Measurements from ENCODE around the gene OR2D3.
"Not testable (repeated sequence)": the region's sequence is repeated elsewhere in the genome, so short reads cannot be mapped to it uniquely, and the experiment has no call there.

Gene OR2D3

GRCh38 chr11:6895010-6895409, 25.8 kb upstream of the OR2D3 start:
- no peaks in the 10 kb centered on the region for H3K27me3 ChIP-seq
- H3K4me2 ChIP-seq, result no peak overlapping the region
- H3K9me3 ChIP-seq, result no peaks in the 10 kb centered on the region
- H3K4me3 ChIP-seq, result no peak overlapping the region
- TF ChIP-seq Cebpa-rat (IDR thresholded peaks at IDR 0.05), result no peak
- H3K36me3 ChIP-seq, result no peaks in the 10 kb centered on the region
- no peak overlapping the region for H3K27ac ChIP-seq
- H4K20me1 ChIP-seq, result no peaks in the 10 kb centered on the region
- H3K4me1 ChIP-seq, result no peaks in the 10 kb centered on the region
- H3K9ac ChIP-seq, result no peak overlapping the region

- Histone ChIP-seq H3K27me3 (no peaks in the 10 kb centered on the region), H3K4me2 (no peak overlapping the region), H4K20me1 (no peaks in the 10 kb centered on the region), H3K36me3 (no peaks in the 10 kb centered on the region), H3K9me3 (no peaks in the 10 kb centered on the region), H3K4me3 (no peak overlapping the region), H3K27ac (no peak overlapping the region), H3K4me1 (no peaks in the 10 kb centered on the region), H3K9ac (no peak overlapping the region)
- no peak for TF ChIP-seq Cebpa-rat (IDR thresholded peaks at IDR 0.05)
Measured at GRCh38 chr11:6898911-6899310, 21.9 kb upstream of the OR2D3 start.

- Histone ChIP-seq H3K9ac (no peak overlapping the region), H3K4me1 (no peaks in the 10 kb centered on the region), H3K4me2 (no peak overlapping the region), H4K20me1 (no peaks in the 10 kb centered on the region), H3K4me3 (no peak overlapping the region), H3K36me3 (no peaks in the 10 kb centered on the region), H3K27me3 (no peaks in the 10 kb centered on the region), H3K27ac (no peak overlapping the region), H3K9me3 (peaks cover 8% of the 10 kb centered on the region; the same call in 1 of the 2 replicates)
- no peak for TF ChIP-seq Cebpa-rat (IDR thresholded peaks at IDR 0.05)
Measured at GRCh38 chr11:6900327-6900999, 20.3 kb upstream of the OR2D3 start.

GRCh38 chr11:6904804-6905203, 16.0 kb upstream of the OR2D3 start:
- H3K27ac ChIP-seq, H3K4me1 ChIP-seq, H3K9me3 ChIP-seq, H3K4me3 ChIP-seq, H4K20me1 ChIP-seq, H3K27me3 ChIP-seq, H3K4me2 ChIP-seq, H3K36me3 ChIP-seq, H3K9ac ChIP-seq: not testable (repeated sequence)

- H3K27ac ChIP-seq, result no peak overlapping the region
- H3K4me2 ChIP-seq, result no peak overlapping the region
- H4K20me1 ChIP-seq, result no peaks in the 10 kb centered on the region
- H3K36me3 ChIP-seq, result no peaks in the 10 kb centered on the region
- no peak overlapping the region for H3K4me3 ChIP-seq
- no peaks in the 10 kb centered on the region for H3K9me3 ChIP-seq
- no peaks in the 10 kb centered on the region for H3K27me3 ChIP-seq
- no peak for TF ChIP-seq Cebpa-rat (IDR thresholded peaks at IDR 0.05)
- no peaks in the 10 kb centered on the region for H3K4me1 ChIP-seq
- no peak overlapping the region for H3K9ac ChIP-seq
Measured at GRCh38 chr11:6911378-6911777, 9.4 kb upstream of the OR2D3 start.

- Histone ChIP-seq H4K20me1 (no peaks in the 10 kb centered on the region), H3K27ac (no peak overlapping the region), H3K27me3 (no peaks in the 10 kb centered on the region), H3K4me3 (no peak overlapping the region), H3K36me3 (no peaks in the 10 kb centered on the region), H3K9ac (no peak overlapping the region), H3K4me1 (no peaks in the 10 kb centered on the region), H3K9me3 (no peaks in the 10 kb centered on the region), H3K4me2 (no peak overlapping the region)
- TF ChIP-seq Cebpa-rat (IDR thresholded peaks at IDR 0.05), result no peak
Measured at GRCh38 chr11:6911948-6912347, 8.9 kb upstream of the OR2D3 start.

- no peak overlapping the region for H3K9ac ChIP-seq
- no peaks in the 10 kb centered on the region for H3K27me3 ChIP-seq
- no peaks in the 10 kb centered on the region for H3K9me3 ChIP-seq
- no peak overlapping the region for H3K4me3 ChIP-seq
- no peak for TF ChIP-seq Cebpa-rat (IDR thresholded peaks at IDR 0.05)
- no peak overlapping the region for H3K4me2 ChIP-seq
- H3K36me3 ChIP-seq, result no peaks in the 10 kb centered on the region
- H3K4me1 ChIP-seq, result no peaks in the 10 kb centered on the region
- H3K27ac ChIP-seq, result no peak overlapping the region
- no peaks in the 10 kb centered on the region for H4K20me1 ChIP-seq
Measured at GRCh38 chr11:6919698-6920097, 1.1 kb upstream of the OR2D3 start.

- TF ChIP-seq Cebpa-rat (IDR thresholded peaks at IDR 0.05), result no peak
Measured at GRCh38 chr11:6925007-6925577, 4.3 kb downstream of the OR2D3 start.

GRCh38 chr11:6925636-6926207, 4.9 kb downstream of the OR2D3 start:
- Histone ChIP-seq H3K4me2 (no peak overlapping the region), H3K9me3 (peaks cover 6% of the 10 kb centered on the region), H4K20me1 (no peaks in the 10 kb centered on the region), H3K27ac (no peak overlapping the region), H3K4me3 (no peak overlapping the region), H3K27me3 (no peaks in the 10 kb centered on the region), H3K4me1 (0 out of 2 replicates have a peak, but pooled peaks cover 3% of the 10 kb centered on the region), H3K9ac (no peak overlapping the region), H3K36me3 (no peaks in the 10 kb centered on the region)
- TF ChIP-seq Cebpa-rat (IDR thresholded peaks at IDR 0.05), result no peak

More at GRCh38 chr11:6925007-6925577, 4.3 kb downstream of the OR2D3 start:
- Histone ChIP-seq H3K9me3 (peaks cover 6% of the 10 kb centered on the region), H3K36me3 (no peaks in the 10 kb centered on the region), H3K27me3 (no peaks in the 10 kb centered on the region), H3K9ac (no peak overlapping the region), H3K27ac (no peak overlapping the region), H3K4me2 (no peak overlapping the region), H4K20me1 (no peaks in the 10 kb centered on the region), H3K4me1 (0 out of 2 replicates have a peak, but pooled peaks cover 3% of the 10 kb centered on the region), H3K4me3 (no peak overlapping the region)

- H3K27me3 ChIP-seq, result no peaks in the 10 kb centered on the region
- H3K36me3 ChIP-seq, result no peaks in the 10 kb centered on the region
- H3K4me1 ChIP-seq, result 0 out of 2 replicates have a peak, but pooled peaks cover 3% of the 10 kb centered on the region
- H3K27ac ChIP-seq, result no peak within 1 kb of the TSS
- no peak within 1 kb of the TSS for H3K4me3 ChIP-seq
- H3K9me3 ChIP-seq, result peaks cover 6% of the 10 kb centered on the region
- H3K4me2 ChIP-seq, result no peak within 1 kb of the TSS
- TF ChIP-seq Cebpa-rat (IDR thresholded peaks at IDR 0.05), result no peak
- H3K9ac ChIP-seq, result no peak within 1 kb of the TSS
- no peaks in the 10 kb centered on the region for H4K20me1 ChIP-seq
Measured at GRCh38 chr11:6926208-6927029, 5.6 kb downstream of the OR2D3 start, which contains the start of gene ZNF215. TSS of gene ZNF215 (plus strand) at chr11:6926426. CDS start at chr11:6932273, 5,847 bp downstream.
